OCI-LY3 (cell line): Measurements from ENCODE around the gene PXDN.

ENCODE experiments used
- CTCF ChIP-seq: fragments of 200-600, 300-600 bp; sonication (generic); IDR thresholded peaks from 2 replicates; pipeline ENCODE4 v1.5.1; 2014; ENCODE audit warnings: antibody characterized with exemption, low read length, low read depth
- EZH2phosphoT487 ChIP-seq: fragments of 200-600 bp; shearing (Covaris generic); IDR thresholded peaks from 2 replicates; pipeline ENCODE4 v1.6.1; 2018; ENCODE audit warnings: antibody characterized with exemption, mixed run types, low read depth

GRCh38 chr2:1774929-1775328 is 30.6 kb upstream of the PXDN start:
- TF ChIP-seq CTCF (no peak), EZH2phosphoT487 (no peak)
